OCI-LY7 (cell line): ENCODE measurements around the gene AKAP13. TPM values are rescaled to one million over a fixed set of nuclear protein-coding genes. Genes with fewer than 3 reads are reported as not detected.
A peak's percentile ranks its signal among the peaks of the same experiment; 100 is the strongest.

Experiments
- BruUV-seq: library from RNA; stranded (reverse); fragments of 400-500 nt; replicated peaks from 2 replicates; lab custom pipeline; 2021; lab: Mats Ljungman, UMichigan
- CTCF ChIA-PET: fragments of 300-600 bp; sonication (Branson Sonifier 250); formaldehyde crosslinking; loops from one replicate; lab custom pipeline; 2022; ENCODE audit warnings: antibody characterized with exemption; ENCODE audit not compliant: unreplicated experiment; lab: Charles Lee
- POLR2A ChIA-PET: fragments of 300-600 bp; sonication (Branson Sonifier 250); formaldehyde crosslinking; loops from one replicate; lab custom pipeline; 2022; ENCODE audit warnings: antibody characterized with exemption; lab: Charles Lee
- DNase-seq: peaks from one replicate; pipeline ENCODE4 v3.0.0-alpha.2; 2015; ENCODE audit warnings: low spot score
- H2AFZ ChIP-seq: fragments of 200-600 bp; sonication (generic), shearing (Covaris generic); 2 replicates; pipeline ENCODE4 v1.6.1; 2014; ENCODE audit warnings: mild to moderate bottlenecking, antibody characterized with exemption, low read length, moderate library complexity
- H3K27ac ChIP-seq: fragments of 200-600 bp; sonication (generic); 2 replicates; pipeline ENCODE4 v1.5.1; 2014; ENCODE audit warnings: mixed run types, low read depth, mild to moderate bottlenecking, moderate library complexity, low read length, inconsistent platforms; ENCODE audit not compliant: poor library complexity, severe bottlenecking
- H3K36me3 ChIP-seq: fragments of 200-600 bp; sonication (generic); 2 replicates; pipeline ENCODE4 v1.6.1; 2014; ENCODE audit warnings: mild to moderate bottlenecking, antibody characterized with exemption, low read length, moderate library complexity, mixed read lengths; ENCODE audit not compliant: insufficient read depth
- H3K4me1 ChIP-seq: fragments of 200-600 bp; sonication (generic); 2 replicates; pipeline ENCODE4 v1.5.1; 2014; ENCODE audit warnings: mild to moderate bottlenecking, low read length; ENCODE audit not compliant: insufficient read depth, poor library complexity, severe bottlenecking
- H3K4me2 ChIP-seq: fragments of 200-600 bp; sonication (generic); 2 replicates; pipeline ENCODE4 v1.6.1; 2014; ENCODE audit warnings: mild to moderate bottlenecking, low read length
- H3K4me3 ChIP-seq: fragments of 200-600 bp; sonication (generic); 2 replicates; pipeline ENCODE4 v1.5.1; 2014; ENCODE audit warnings: mild to moderate bottlenecking, low read depth, low read length; ENCODE audit not compliant: poor library complexity, severe bottlenecking
- H3K79me2 ChIP-seq: fragments of 200-600 bp; sonication (generic); 2 replicates; pipeline ENCODE4 v1.6.1; 2016; ENCODE audit warnings: low read depth, mild to moderate bottlenecking, low read length, moderate library complexity, mixed read lengths; ENCODE audit not compliant: insufficient read depth
- H3K9me2 ChIP-seq: fragments of 200-600 bp; sonication (generic); 2 replicates; pipeline ENCODE4 v1.6.1; 2016; ENCODE audit warnings: mild to moderate bottlenecking, low read length, mixed read lengths; ENCODE audit not compliant: insufficient read depth
- H3K9me3 ChIP-seq: fragments of 200-600 bp; sonication (generic); 2 replicates; pipeline ENCODE4 v1.6.1; 2014; ENCODE audit warnings: mild to moderate bottlenecking, mixed run types, low read length, mixed read lengths
- H4K20me1 ChIP-seq: fragments of 200-600 bp; sonication (generic); 2 replicates; pipeline ENCODE4 v1.6.1; 2014; ENCODE audit warnings: mild to moderate bottlenecking, antibody characterized with exemption, low read length, moderate library complexity, mixed read lengths; ENCODE audit not compliant: insufficient read depth
- EZH2phosphoT487 ChIP-seq: fragments of 200-600 bp; sonication (generic); IDR thresholded peaks from 2 replicates; pipeline ENCODE4 v1.6.1; 2018; ENCODE audit warnings: low read depth, borderline replicate concordance, mild to moderate bottlenecking, mixed run types, antibody characterized with exemption, low read length, moderate library complexity, mixed read lengths
- intact Hi-C: fragments of 100-400 bp; cut with micrococcal nuclease; formaldehyde crosslinking; loops from one replicate; pipeline ENCODE4 v1.10.0; 2022; ENCODE audit not compliant: unreplicated experiment
- total RNA-seq, 2 experiments: library from RNA; depleted of rRNA in 1 of 2; stranded (reverse); fragments of >200 nt in 1 of 2; shearing (Covaris generic) in 1 of 2; gene quantifications; 2 replicates each; pipeline ENCODE4 v1.2.3, GENCODE V29; 2014 to 2022
- TF ChIP-seq, protein P1 (sequence below): fragments of 200-600 bp; sonication (generic); conservative IDR thresholded peaks from 2 replicates; pipeline ENCODE4 v1.5.1; 2014; ENCODE audit warnings: mild to moderate bottlenecking, antibody characterized with exemption, low read length, moderate library complexity, mixed read lengths

The AKAP13 gene
- total RNA-seq, 2 experiments from 2014 or later, result 140 to 250 TPM

DNA sequence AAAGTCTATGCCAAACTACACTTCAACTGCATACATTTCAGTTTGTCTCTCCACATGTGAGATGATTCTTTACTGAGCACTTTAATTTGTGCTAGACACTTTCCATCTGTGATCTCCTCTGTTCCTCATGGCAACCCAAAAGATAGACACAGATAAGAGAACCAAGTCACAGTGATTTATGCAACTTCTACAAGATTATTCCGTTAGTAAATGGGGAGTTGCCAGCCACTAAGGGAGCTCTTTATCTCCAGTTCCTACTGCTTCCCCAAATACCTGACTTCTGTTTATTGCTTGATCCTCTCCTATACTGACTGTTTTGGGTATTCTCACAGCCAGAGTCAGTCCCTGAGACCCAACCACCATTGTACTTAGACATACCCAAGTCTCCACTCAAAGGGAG is 24.1 kb upstream of the AKAP13 start:
- POLR2A ChIA-PET, result interaction anchor here (0.7 to 2.0 kb wide), 3 partner anchors 13 to 202 kb away, joined by 3 to 7 read pairs (median 3); no protein-coding TSS in a partner anchor
- intact Hi-C loops, result no loop called here

DNA sequence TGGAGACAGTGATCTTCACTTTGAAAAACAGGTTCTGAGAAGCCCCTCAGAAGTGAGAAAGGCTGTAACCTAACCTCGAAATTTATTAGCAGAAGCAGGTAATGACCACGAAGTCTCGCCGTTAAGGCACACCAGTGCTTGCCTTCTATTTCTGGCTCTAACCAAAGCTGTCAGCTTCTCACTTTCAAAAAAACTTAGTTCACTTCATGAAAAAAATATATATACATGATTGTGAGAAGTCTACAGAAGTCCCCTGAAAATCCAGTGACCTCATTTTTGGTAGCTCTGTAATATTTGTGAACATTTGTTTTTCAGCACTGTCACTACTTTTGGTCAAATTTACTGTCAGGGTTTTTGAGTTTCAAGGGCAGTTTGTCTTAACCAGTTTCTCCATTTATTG is 19.1 kb upstream of the AKAP13 start:
- TF ChIP-seq, protein P1, sequence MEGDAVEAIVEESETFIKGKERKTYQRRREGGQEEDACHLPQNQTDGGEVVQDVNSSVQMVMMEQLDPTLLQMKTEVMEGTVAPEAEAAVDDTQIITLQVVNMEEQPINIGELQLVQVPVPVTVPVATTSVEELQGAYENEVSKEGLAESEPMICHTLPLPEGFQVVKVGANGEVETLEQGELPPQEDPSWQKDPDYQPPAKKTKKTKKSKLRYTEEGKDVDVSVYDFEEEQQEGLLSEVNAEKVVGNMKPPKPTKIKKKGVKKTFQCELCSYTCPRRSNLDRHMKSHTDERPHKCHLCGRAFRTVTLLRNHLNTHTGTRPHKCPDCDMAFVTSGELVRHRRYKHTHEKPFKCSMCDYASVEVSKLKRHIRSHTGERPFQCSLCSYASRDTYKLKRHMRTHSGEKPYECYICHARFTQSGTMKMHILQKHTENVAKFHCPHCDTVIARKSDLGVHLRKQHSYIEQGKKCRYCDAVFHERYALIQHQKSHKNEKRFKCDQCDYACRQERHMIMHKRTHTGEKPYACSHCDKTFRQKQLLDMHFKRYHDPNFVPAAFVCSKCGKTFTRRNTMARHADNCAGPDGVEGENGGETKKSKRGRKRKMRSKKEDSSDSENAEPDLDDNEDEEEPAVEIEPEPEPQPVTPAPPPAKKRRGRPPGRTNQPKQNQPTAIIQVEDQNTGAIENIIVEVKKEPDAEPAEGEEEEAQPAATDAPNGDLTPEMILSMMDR, result no peak
- H2AFZ ChIP-seq, result peak overlapping the region; percentile 66; the same call in 1 of the 2 replicates

More for the DNA sequence above, 24.1 kb upstream of the AKAP13 start:
- Histone ChIP-seq H3K27ac (no peak overlapping the region), H3K79me2 (no peaks in the 10 kb centered on the region), H3K9me2 (no peaks in the 10 kb centered on the region), H4K20me1 (no peaks in the 10 kb centered on the region), H3K4me2 (no peak overlapping the region), H3K4me3 (no peak overlapping the region), H3K36me3 (no peaks in the 10 kb centered on the region), H2AFZ (no peak overlapping the region), H3K4me1 (peaks cover 5% of the 10 kb centered on the region), H3K9me3 (no peaks in the 10 kb centered on the region; the same call in 1 of the 2 replicates)
- BruUV-seq, result no TSS peak
- no peak for DNase-seq
- CTCF ChIA-PET, result interaction anchor here (0.6 kb wide), 1 partner anchor 316 kb away, joined by 3 read pairs; no protein-coding TSS in a partner anchor
- TF ChIP-seq EZH2phosphoT487, result no peak
- TF ChIP-seq, protein P1, result no peak

DNA sequence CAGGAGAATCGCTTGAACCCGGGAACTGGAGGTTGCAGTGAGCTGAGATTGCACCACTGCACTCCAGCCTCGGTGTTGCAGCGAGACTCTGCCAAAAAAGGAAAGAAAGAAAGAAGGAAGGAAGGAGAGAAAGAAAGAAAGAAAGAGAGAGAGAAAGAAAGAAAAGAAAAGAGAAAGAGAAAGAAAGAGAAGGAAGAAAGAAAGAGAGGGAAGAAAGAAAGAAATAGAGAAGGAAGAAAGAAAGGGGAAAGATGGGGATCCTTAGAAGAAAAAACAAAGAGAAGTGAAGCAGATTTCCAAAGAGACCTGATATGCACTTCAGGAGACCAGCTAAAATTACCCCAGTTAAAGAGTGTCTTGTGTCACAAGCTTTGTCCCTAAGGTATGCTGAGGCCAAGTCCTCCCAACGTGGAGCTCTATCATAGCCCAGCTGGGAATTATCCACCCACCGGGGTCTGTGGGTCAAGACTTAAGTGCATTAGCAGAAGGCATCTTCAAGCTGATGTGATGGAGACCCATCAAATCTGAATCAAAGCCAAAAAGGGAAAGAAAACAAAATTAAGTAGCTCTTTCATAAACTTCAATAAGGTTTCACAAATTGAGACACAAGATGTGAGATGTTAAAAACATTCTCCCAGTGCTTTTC is 17.8 kb upstream of the AKAP13 start:
- Histone ChIP-seq H3K4me2 (no peak overlapping the region), H3K36me3 (no peaks in the 10 kb centered on the region), H3K9me2 (no peaks in the 10 kb centered on the region), H3K27ac (no peak overlapping the region), H3K4me1 (peaks cover 11% of the 10 kb centered on the region), H3K9me3 (no peaks in the 10 kb centered on the region), H2AFZ (no peak overlapping the region), H3K4me3 (no peak overlapping the region), H4K20me1 (no peaks in the 10 kb centered on the region), H3K79me2 (no peaks in the 10 kb centered on the region)
- TF ChIP-seq EZH2phosphoT487, result no peak
- TF ChIP-seq, protein P1, result no peak
- BruUV-seq, result no TSS peak
- intact Hi-C loops, result no loop called here
- no peak for DNase-seq
- ChIA-PET POLR2A (interaction anchor here (0.5 to 2.4 kb wide), 9 partner anchors 8 to 336 kb away, joined by 3 to 12 read pairs (median 5); partner anchors contain the start of gene AKAP13), CTCF (interaction anchor here (0.6 kb wide), 1 partner anchor 27 kb away, joined by 3 read pairs; no protein-coding TSS in a partner anchor)

More for the DNA sequence above, 19.1 kb upstream of the AKAP13 start:
- Histone ChIP-seq H3K9me2 (no peaks in the 10 kb centered on the region), H3K4me1 (peaks cover 11% of the 10 kb centered on the region), H3K9me3 (no peaks in the 10 kb centered on the region), H3K4me2 (peak overlapping the region; percentile 11), H3K79me2 (no peaks in the 10 kb centered on the region), H4K20me1 (no peaks in the 10 kb centered on the region), H3K4me3 (no peak overlapping the region), H3K36me3 (no peaks in the 10 kb centered on the region), H3K27ac (no peak overlapping the region)
- BruUV-seq, result no TSS peak
- intact Hi-C loops, result no loop called here
- POLR2A ChIA-PET, result interaction anchor here (0.9 to 2.4 kb wide), 8 partner anchors 15 to 63 kb away, joined by 3 to 12 read pairs (median 5); no protein-coding TSS in a partner anchor
- peak; percentile 16 for DNase-seq
- CTCF ChIA-PET, result no interaction called here
